Gastrocnemius medialis (tissue), 4 donors: ENCODE results near the gene USP50. TPM values are rescaled to one million over a fixed set of nuclear protein-coding genes. Genes with fewer than 3 reads are reported as not detected.

ENCODE experiments used
- ATAC-seq, 2 donors: fragments of 150-250 bp; one replicate each; pipeline ENCODE4 v1.9.1; 2016
- DNase-seq, 2 donors: peaks; one replicate each; pipeline ENCODE4 v3.0.0-alpha.2; 2019
- H3K27ac ChIP-seq, 4 donors: fragments of 200-600 bp; sonication (generic); 1 replicate in 1 of 4; 2 replicates in 3 of 4; pipeline ENCODE4 v1.5.1; 2016 to 2018; ENCODE audit warnings: mild to moderate bottlenecking in 2 of 4, moderate library complexity in 1 of 4
- H3K27me3 ChIP-seq, 3 donors: fragments of 200-600 bp; sonication (generic) in 2 of 3; 1 replicate in 1 of 3; 2 replicates in 2 of 3; pipeline versions ENCODE4 v1.5.1 to v1.6.0; 2016 to 2019; ENCODE audit warnings: mild to moderate bottlenecking in 1 of 3, moderate library complexity in 1 of 3
- H3K36me3 ChIP-seq, 2 donors: fragments of 200-600 bp; sonication (generic) in 1 of 2; one replicate each; pipeline ENCODE4 v1.5.1; 2017 to 2018
- H3K4me1 ChIP-seq, 2 donors: fragments of 200-600 bp; sonication (generic) in 1 of 2; one replicate each; pipeline ENCODE4 v1.5.1; 2016 to 2017; ENCODE audit warnings: mild to moderate bottlenecking in 2 of 2
- H3K4me3 ChIP-seq, 4 donors: fragments of 200-600 bp; sonication (generic) in 3 of 4; 1 replicate in 1 of 4; 2 replicates in 3 of 4; pipeline ENCODE4 v1.5.1; 2016 to 2019; ENCODE audit warnings: mild to moderate bottlenecking in 2 of 4
- H3K9me3 ChIP-seq, 3 donors: fragments of 200-600 bp; sonication (generic) in 2 of 3; 1 replicate in 1 of 3; 2 replicates in 2 of 3; pipeline ENCODE4 v1.5.1; 2016 to 2019
- CTCF ChIP-seq, 5 experiments: fragments of 450-650 bp in 3 of 5; fragments of 200-600 bp in 2 of 5; sonication (generic) in 2 of 5; IDR thresholded peaks in 4 of 5; conservative IDR thresholded peaks in 1 of 5; 1 replicate in 4 of 5; 2 replicates in 1 of 5; pipeline ENCODE4 v1.5.1; 2016 to 2019; ENCODE audit warnings: antibody characterized with exemption in 5 of 5, mild to moderate bottlenecking in 3 of 5, moderate library complexity in 3 of 5
- POLR2A ChIP-seq, 2 donors: fragments of 450-650 bp; IDR thresholded peaks; one replicate each; pipeline ENCODE4 v1.6.1; 2017; ENCODE audit warnings: antibody characterized with exemption in 2 of 2, mild to moderate bottlenecking in 2 of 2, moderate library complexity in 2 of 2
- in situ Hi-C, 4 donors: fragments of 200-750 bp; cut with MboI; loops; one replicate each; pipeline versions ENCODE4 v1.15.0 to v1.8.0; 2017; ENCODE audit warnings: low sequenced_read_pairs in 4 of 4
- intact Hi-C: fragments of 100-400 bp; cut with DNase I; formaldehyde crosslinking; loops from one replicate; pipeline ENCODE4 v1.15.1; 2023; ENCODE audit warnings: low total_unique reads
- total RNA-seq, 4 donors: library from RNA; depleted of rRNA; stranded (reverse); fragments of >200 nt; gene quantifications; one replicate each; pipeline versions ENCODE4 v1.1.0 to v1.2.3, GENCODE V29; 2016

USP50 gene
- total RNA-seq, 4 donors from 2014 or later: 0.71 TPM; not detected in 3

- intact Hi-C loops: no loop called here
- no peaks in the 10 kb centered on the region for H3K36me3 ChIP-seq
- no peaks in the 10 kb centered on the region for H3K27me3 ChIP-seq
- TF ChIP-seq POLR2A (IDR thresholded peaks at IDR 0.05) (no peak), CTCF (IDR thresholded peaks at IDR 0.05 in 4 of 5, conservative IDR thresholded peaks at IDR 0.05 in 1 of 5) (no peak)
- ATAC-seq (no peak), DNase-seq (no peak)
- no peaks in the 10 kb centered on the region for H3K4me1 ChIP-seq
- H3K27ac ChIP-seq: no peak overlapping the region
- H3K9me3 ChIP-seq: no peaks in the 10 kb centered on the region
- H3K4me3 ChIP-seq: no peak overlapping the region
- in situ Hi-C loops: no loop called here
These were observed 3.6 kb downstream of the USP50 start for GRCh38 chr15:50542887-50543210.

GRCh38 chr15:50531766-50532165 is 14.7 kb downstream of the USP50 start:
- H3K9me3 ChIP-seq: no peaks in the 10 kb centered on the region
- DNase-seq: no peak
- H3K4me3 ChIP-seq: no peak overlapping the region
- in situ Hi-C loops (no loop called here), intact Hi-C loops (no loop called here)
- TF ChIP-seq POLR2A (IDR thresholded peaks at IDR 0.05): no peak
- no peak overlapping the region for H3K27ac ChIP-seq
- no peak for ATAC-seq
- no peaks in the 10 kb centered on the region for H3K27me3 ChIP-seq
- H3K36me3 ChIP-seq: no peaks in the 10 kb centered on the region
- no peaks in the 10 kb centered on the region for H3K4me1 ChIP-seq

- intact Hi-C loops (no loop called here), in situ Hi-C loops (no loop called here)
- no peak for ATAC-seq
- Histone ChIP-seq H3K4me1 (no peaks in the 10 kb centered on the region), H3K4me3 (no peak overlapping the region), H3K27ac (no peak overlapping the region), H3K27me3 (no peaks in the 10 kb centered on the region), H3K9me3 (no peaks in the 10 kb centered on the region), H3K36me3 (no peaks in the 10 kb centered on the region)
- TF ChIP-seq POLR2A (IDR thresholded peaks at IDR 0.05) (no peak), CTCF (IDR thresholded peaks at IDR 0.05 in 4 of 5, conservative IDR thresholded peaks at IDR 0.05 in 1 of 5) (no peak)
- no peak for DNase-seq
These were observed 15.3 kb downstream of the USP50 start for GRCh38 chr15:50531163-50531562.

- Histone ChIP-seq H3K27me3 (no peaks in the 10 kb centered on the region), H3K36me3 (no peaks in the 10 kb centered on the region), H3K27ac (no peak overlapping the region), H3K4me3 (no peak overlapping the region), H3K9me3 (no peaks in the 10 kb centered on the region), H3K4me1 (no peaks in the 10 kb centered on the region)
- ATAC-seq (no peak), DNase-seq (no peak)
- intact Hi-C loops: no loop called here
- TF ChIP-seq POLR2A (IDR thresholded peaks at IDR 0.05) (no peak), CTCF (IDR thresholded peaks at IDR 0.05 in 4 of 5, conservative IDR thresholded peaks at IDR 0.05 in 1 of 5) (no peak)
- in situ Hi-C loops: loop anchor here in 1 of 4 donors (25.0 kb wide), 1 partner anchor 112 kb away; the partner anchor contains the start of gene USP8
These were observed 22.6 kb downstream of the USP50 start for GRCh38 chr15:50523851-50524251.

GRCh38 chr15:50519740-50520425 is 26.6 kb downstream of the USP50 start:
- intact Hi-C loops (no loop called here), in situ Hi-C loops (loop anchor here in 1 of 4 donors (25.0 kb wide), 1 partner anchor 108 kb away; the partner anchor contains the start of gene USP8)
- Histone ChIP-seq H3K9me3 (no peaks in the 10 kb centered on the region), H3K4me1 (no peaks in the 10 kb centered on the region), H3K4me3 (no peak overlapping the region), H3K27ac (no peak overlapping the region), H3K36me3 (no peaks in the 10 kb centered on the region), H3K27me3 (no peaks in the 10 kb centered on the region)
- DNase-seq (no peak), ATAC-seq (no peak)
- no peak for TF ChIP-seq CTCF (IDR thresholded peaks at IDR 0.05 in 4 of 5, conservative IDR thresholded peaks at IDR 0.05 in 1 of 5)
- TF ChIP-seq POLR2A (IDR thresholded peaks at IDR 0.05): no peak
